ENCODE results near the gene TPTE2. TPM values are rescaled to one million over a fixed set of nuclear protein-coding genes. Genes with fewer than 3 reads are reported as not detected.

The TPTE2 gene
- total RNA-seq (2022; extraction: Qiagen RNA extraction; ENCODE audit: low read depth): not detected in 5 replicates

DNA sequence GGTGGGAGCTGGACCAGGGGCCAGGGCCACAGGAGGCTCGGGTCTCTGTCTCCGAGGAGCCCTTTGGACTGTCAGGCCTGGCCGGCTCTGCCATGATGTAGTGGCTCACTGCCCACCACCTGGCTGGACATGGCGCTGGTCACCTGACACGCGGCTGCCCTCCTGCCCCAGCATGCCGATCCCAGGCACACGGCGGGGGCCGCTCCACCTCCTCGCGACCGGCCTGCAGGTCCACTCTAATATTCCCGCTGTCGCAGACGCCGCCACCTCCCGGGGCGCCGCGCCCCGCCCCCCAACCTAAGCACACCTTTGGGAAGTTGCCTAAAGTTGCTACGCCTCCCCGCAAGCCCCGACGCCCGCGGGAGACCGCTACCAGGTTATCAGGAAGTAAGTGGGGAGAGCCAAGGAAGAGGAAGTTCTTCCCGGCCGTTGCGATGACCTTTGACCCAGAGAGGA is at the start of gene TPTE2:
TPTE2 (minus strand) TSS at position 406 of the 456 bp plus-strand sequence. CDS start 58,298 bp downstream, outside the sequence.

Other genes with a start within 250 kb of the TPTE2 start
- 12.2 to 17.2 TPM (median 13.6 TPM) in 5 replicates for gene MPHOSPH8, start 72.1 kb upstream of the TPTE2 start, total RNA-seq (2022; extraction: Qiagen RNA extraction; ENCODE audit: low read depth)
- 41.6 to 52.4 TPM (median 46.2 TPM) in 5 replicates for gene PSPC1, start 221.4 kb upstream of the TPTE2 start, total RNA-seq (2022; extraction: Qiagen RNA extraction; ENCODE audit: low read depth)